PC-3 (cell line): ENCODE data around the gene PAX5. TPM values are rescaled to one million over a fixed set of nuclear protein-coding genes. Genes with fewer than 3 reads are reported as not detected.

Experiments used
- ATAC-seq: fragments of 200-7000 bp; cut with Tn5 transposase; 2 replicates; pipeline ENCODE4 v1.9.1; 2020; ENCODE audit warnings: mild to moderate bottlenecking, moderate library complexity
- BruUV-seq: library from RNA; stranded (reverse); fragments of 400-500 nt; replicated peaks from 2 replicates; lab custom pipeline; 2021; lab: Mats Ljungman, UMichigan
- CTCF ChIA-PET: fragments of 300-600 bp; sonication (Branson Sonifier 250); formaldehyde crosslinking; loops from one replicate; lab custom pipeline; 2022; ENCODE audit warnings: antibody characterized with exemption; lab: Charles Lee
- POLR2A ChIA-PET: fragments of 300-600 bp; sonication (Branson Sonifier 250); formaldehyde crosslinking; loops from one replicate; lab custom pipeline; 2022; ENCODE audit warnings: antibody characterized with exemption; ENCODE audit not compliant: unreplicated experiment; lab: Charles Lee
- DNase-seq: peaks from one replicate; pipeline ENCODE4 v3.0.0-alpha.2; 2015
- H2AFZ ChIP-seq: fragments of 300-600 bp; sonication (generic); 2 replicates; pipeline ENCODE4 v1.6.0; 2016; ENCODE audit warnings: antibody characterized with exemption, low read length
- H3F3A ChIP-seq: fragments of 300-600 bp; sonication (generic); one replicate; pipeline ENCODE4 v1.6.0; 2017; ENCODE audit warnings: antibody characterized with exemption, low read length, control low read depth, mild to moderate bottlenecking; ENCODE audit not compliant: unreplicated experiment
- H3K27ac ChIP-seq: fragments of 300-600 bp; sonication (generic); 2 replicates; pipeline ENCODE4 v1.5.1; 2016; ENCODE audit warnings: mild to moderate bottlenecking, low read length
- H3K27me3 ChIP-seq: fragments of 300-600 bp; sonication (generic); 2 replicates; pipeline ENCODE4 v1.6.1; 2016; ENCODE audit warnings: low read length, mixed read lengths
- H3K36me3 ChIP-seq: fragments of 300-600 bp; sonication (generic); 2 replicates; pipeline ENCODE4 v1.6.1; 2016; ENCODE audit warnings: low read depth, mixed run types, low read length, mixed read lengths
- H3K4me1 ChIP-seq: fragments of 300-600 bp; sonication (generic); 2 replicates; pipeline ENCODE4 v1.5.1; 2016; ENCODE audit warnings: low read length; ENCODE audit not compliant: insufficient read depth
- H3K4me2 ChIP-seq: fragments of 300-600 bp; sonication (generic); 2 replicates; pipeline ENCODE4 v1.6.0; 2016; ENCODE audit warnings: low read length
- H3K4me3 ChIP-seq: fragments of 300-600 bp; sonication (generic); 2 replicates; pipeline ENCODE4 v1.5.1; 2016; ENCODE audit warnings: mild to moderate bottlenecking, low read length, mixed read lengths
- H3K79me2 ChIP-seq: fragments of 300-600 bp; sonication (generic); 2 replicates; pipeline ENCODE4 v1.6.1; 2017; ENCODE audit warnings: low read length, mixed read lengths
- H3K9ac ChIP-seq: fragments of 300-600 bp; sonication (generic); 2 replicates; pipeline ENCODE4 v1.6.0; 2016; ENCODE audit warnings: mild to moderate bottlenecking, low read length
- H3K9me2 ChIP-seq: fragments of 300-600 bp; sonication (generic); replicated peaks from 2 replicates; pipeline ENCODE4 v1.6.1; 2016; ENCODE audit warnings: mixed run types, low read length, mixed read lengths
- H3K9me3 ChIP-seq: fragments of 300-600 bp; sonication (generic); 2 replicates; pipeline ENCODE4 v1.6.1; 2016; ENCODE audit warnings: low read length, mixed read lengths
- H4K20me1 ChIP-seq: fragments of 300-600 bp; sonication (generic); 2 replicates; pipeline ENCODE4 v1.6.1; 2016; ENCODE audit warnings: low read length, mixed read lengths
- EZH2 ChIP-seq: fragments of 300-600 bp; sonication (generic); IDR thresholded peaks from one replicate; pipeline ENCODE4 v1.6.1; 2017; ENCODE audit warnings: antibody characterized with exemption, mild to moderate bottlenecking, low read length; ENCODE audit not compliant: unreplicated experiment
- EZH2phosphoT487 ChIP-seq: fragments of 300-600 bp; sonication (generic); IDR thresholded peaks from 2 replicates; pipeline ENCODE4 v1.6.1; 2018; ENCODE audit warnings: mild to moderate bottlenecking, antibody characterized with exemption, low read length, borderline replicate concordance
- intact Hi-C: fragments of 100-400 bp; cut with micrococcal nuclease; formaldehyde crosslinking; loops from 2 replicates; pipeline ENCODE4 v1.9.0; 2023
- total RNA-seq: library from RNA; depleted of rRNA; stranded (reverse); fragments of >200 nt; gene quantifications from 2 replicates; pipeline ENCODE4 v1.2.3, GENCODE V29; 2014
- TF ChIP-seq, protein P1 (sequence below): fragments of 300-600 bp; sonication (generic); conservative IDR thresholded peaks from 2 replicates; pipeline ENCODE4 v1.5.1; 2017; ENCODE audit warnings: antibody characterized with exemption, low read depth, mild to moderate bottlenecking, low read length

The PAX5 gene
- total RNA-seq, 1 experiment from 2014 or later: not detected

GRCh38 chr9:36945999-36946398 lies 88.1 kb downstream of the PAX5 start:
- POLR2A ChIA-PET: no interaction called here
- CTCF ChIA-PET: no interaction called here
- BruUV-seq: no TSS peak

DNA sequence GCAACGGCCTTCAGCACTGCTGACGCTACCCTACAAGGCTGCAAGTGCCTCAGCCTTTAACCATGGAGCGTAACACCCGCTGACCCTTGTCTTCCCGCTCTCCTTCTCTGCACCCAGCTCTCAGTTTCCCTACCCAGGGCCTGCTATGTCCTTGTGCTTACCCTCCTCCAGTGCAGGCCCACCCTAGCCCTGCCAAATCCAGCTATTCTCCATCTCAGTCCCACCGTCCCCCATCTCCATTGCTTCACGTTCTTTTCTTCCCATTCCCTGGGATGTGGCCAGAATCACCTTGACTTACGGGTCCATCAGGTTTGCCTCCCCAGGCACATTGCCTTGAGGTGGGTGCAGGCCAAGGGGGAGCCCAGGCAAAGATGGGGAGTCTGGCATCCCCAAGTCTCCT lies 91.2 kb downstream of the PAX5 start:
- DNase-seq (no peak), ATAC-seq (no peak)
- Histone ChIP-seq H3K4me1 (0 out of 2 replicates have a peak, but pooled peaks cover 3% of the 10 kb centered on the region), H3K9me2 (no peaks in the 10 kb centered on the region), H3K4me2 (no peak overlapping the region), H4K20me1 (no peaks in the 10 kb centered on the region), H2AFZ (no peak overlapping the region), H3K36me3 (no peaks in the 10 kb centered on the region), H3K4me3 (no peak overlapping the region), H3F3A (no peaks in the 10 kb centered on the region), H3K9me3 (no peaks in the 10 kb centered on the region), H3K9ac (no peak overlapping the region), H3K79me2 (no peaks in the 10 kb centered on the region), H3K27me3 (no peaks in the 10 kb centered on the region), H3K27ac (no peak overlapping the region)
- CTCF ChIA-PET: no interaction called here
- no TSS peak for BruUV-seq
- POLR2A ChIA-PET: no interaction called here
- intact Hi-C loops: no loop called here
- TF ChIP-seq EZH2 (no peak), EZH2phosphoT487 (no peak)
- TF ChIP-seq, protein P1, sequence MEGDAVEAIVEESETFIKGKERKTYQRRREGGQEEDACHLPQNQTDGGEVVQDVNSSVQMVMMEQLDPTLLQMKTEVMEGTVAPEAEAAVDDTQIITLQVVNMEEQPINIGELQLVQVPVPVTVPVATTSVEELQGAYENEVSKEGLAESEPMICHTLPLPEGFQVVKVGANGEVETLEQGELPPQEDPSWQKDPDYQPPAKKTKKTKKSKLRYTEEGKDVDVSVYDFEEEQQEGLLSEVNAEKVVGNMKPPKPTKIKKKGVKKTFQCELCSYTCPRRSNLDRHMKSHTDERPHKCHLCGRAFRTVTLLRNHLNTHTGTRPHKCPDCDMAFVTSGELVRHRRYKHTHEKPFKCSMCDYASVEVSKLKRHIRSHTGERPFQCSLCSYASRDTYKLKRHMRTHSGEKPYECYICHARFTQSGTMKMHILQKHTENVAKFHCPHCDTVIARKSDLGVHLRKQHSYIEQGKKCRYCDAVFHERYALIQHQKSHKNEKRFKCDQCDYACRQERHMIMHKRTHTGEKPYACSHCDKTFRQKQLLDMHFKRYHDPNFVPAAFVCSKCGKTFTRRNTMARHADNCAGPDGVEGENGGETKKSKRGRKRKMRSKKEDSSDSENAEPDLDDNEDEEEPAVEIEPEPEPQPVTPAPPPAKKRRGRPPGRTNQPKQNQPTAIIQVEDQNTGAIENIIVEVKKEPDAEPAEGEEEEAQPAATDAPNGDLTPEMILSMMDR: no peak

More at GRCh38 chr9:36945999-36946398, 88.1 kb downstream of the PAX5 start:
- ATAC-seq (no peak), DNase-seq (no peak)
- TF ChIP-seq EZH2phosphoT487 (no peak), EZH2 (no peak)
- TF ChIP-seq, protein P1: no peak
- Histone ChIP-seq H3K4me1 (0 out of 2 replicates have a peak, but pooled peaks cover 3% of the 10 kb centered on the region), H3K36me3 (no peaks in the 10 kb centered on the region), H3F3A (no peaks in the 10 kb centered on the region), H3K9me3 (no peaks in the 10 kb centered on the region), H3K4me2 (no peak overlapping the region), H2AFZ (no peak overlapping the region), H3K27ac (no peak overlapping the region), H3K79me2 (no peaks in the 10 kb centered on the region), H4K20me1 (no peaks in the 10 kb centered on the region), H3K9ac (no peak overlapping the region), H3K27me3 (0 out of 2 replicates have a peak, but pooled peaks cover 8% of the 10 kb centered on the region), H3K9me2 (no peaks in the 10 kb centered on the region), H3K4me3 (no peak overlapping the region)
- intact Hi-C loops: no loop called here

- intact Hi-C loops: no loop called here
- Histone ChIP-seq H3K27ac (no peak overlapping the region), H4K20me1 (no peaks in the 10 kb centered on the region), H2AFZ (no peak overlapping the region), H3F3A (no peaks in the 10 kb centered on the region), H3K27me3 (no peaks in the 10 kb centered on the region), H3K4me3 (no peak overlapping the region), H3K79me2 (no peaks in the 10 kb centered on the region), H3K4me2 (no peak overlapping the region), H3K9me3 (no peaks in the 10 kb centered on the region), H3K4me1 (no peaks in the 10 kb centered on the region), H3K9me2 (no peaks in the 10 kb centered on the region), H3K9ac (no peak overlapping the region), H3K36me3 (no peaks in the 10 kb centered on the region)
- TF ChIP-seq EZH2phosphoT487 (no peak), EZH2 (no peak)
- TF ChIP-seq, protein P1: no peak
- ATAC-seq (no peak), DNase-seq (no peak)
- no TSS peak for BruUV-seq
- ChIA-PET CTCF (no interaction called here), POLR2A (interaction anchor here (0.5 kb wide), 1 partner anchor 16 kb away, joined by 15 read pairs; no protein-coding TSS in a partner anchor)
Observed at GRCh38 chr9:36941441-36941840, 92.6 kb downstream of the PAX5 start.
